Measurements from ENCODE around the gene NPSR1.
A peak's percentile ranks its signal among the peaks of the same experiment; 100 is the strongest.

Gene NPSR1

DNA sequence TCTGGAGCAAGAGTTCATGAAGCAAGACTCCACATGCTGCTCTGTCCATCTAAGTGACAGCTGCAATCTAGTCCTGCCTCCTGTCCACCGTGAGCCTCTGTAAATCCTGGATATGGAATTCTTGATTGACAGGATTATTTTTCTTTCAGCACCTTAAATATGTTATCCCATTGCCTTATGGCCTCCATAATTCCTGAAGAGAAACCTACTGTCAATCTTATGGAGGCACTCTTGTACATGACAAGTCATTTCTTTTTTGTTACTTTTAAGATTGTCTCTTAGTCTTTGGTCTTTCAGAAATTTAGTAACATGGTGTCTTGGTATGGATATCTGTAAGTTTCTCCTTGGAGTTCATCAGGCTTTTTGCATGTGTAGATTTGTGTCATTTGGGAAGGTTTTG, 82.8 kb downstream of the NPSR1 start:
- no peak for DNase-seq (ENCODE audit: low spot score)
- POLR2A ChIA-PET (ENCODE audit: low non-redundant PET): interaction anchor here (0.6 kb wide), 1 partner anchor 1459 kb away, joined by 3 read pairs; no protein-coding TSS in a partner anchor
- CTCF ChIA-PET: no interaction called here
- TF ChIP-seq, protein P1, sequence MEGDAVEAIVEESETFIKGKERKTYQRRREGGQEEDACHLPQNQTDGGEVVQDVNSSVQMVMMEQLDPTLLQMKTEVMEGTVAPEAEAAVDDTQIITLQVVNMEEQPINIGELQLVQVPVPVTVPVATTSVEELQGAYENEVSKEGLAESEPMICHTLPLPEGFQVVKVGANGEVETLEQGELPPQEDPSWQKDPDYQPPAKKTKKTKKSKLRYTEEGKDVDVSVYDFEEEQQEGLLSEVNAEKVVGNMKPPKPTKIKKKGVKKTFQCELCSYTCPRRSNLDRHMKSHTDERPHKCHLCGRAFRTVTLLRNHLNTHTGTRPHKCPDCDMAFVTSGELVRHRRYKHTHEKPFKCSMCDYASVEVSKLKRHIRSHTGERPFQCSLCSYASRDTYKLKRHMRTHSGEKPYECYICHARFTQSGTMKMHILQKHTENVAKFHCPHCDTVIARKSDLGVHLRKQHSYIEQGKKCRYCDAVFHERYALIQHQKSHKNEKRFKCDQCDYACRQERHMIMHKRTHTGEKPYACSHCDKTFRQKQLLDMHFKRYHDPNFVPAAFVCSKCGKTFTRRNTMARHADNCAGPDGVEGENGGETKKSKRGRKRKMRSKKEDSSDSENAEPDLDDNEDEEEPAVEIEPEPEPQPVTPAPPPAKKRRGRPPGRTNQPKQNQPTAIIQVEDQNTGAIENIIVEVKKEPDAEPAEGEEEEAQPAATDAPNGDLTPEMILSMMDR (conservative IDR thresholded peaks at IDR 0.05; ENCODE audit: low read depth): no peak
- H3K27ac ChIP-seq: no peak overlapping the region

DNA sequence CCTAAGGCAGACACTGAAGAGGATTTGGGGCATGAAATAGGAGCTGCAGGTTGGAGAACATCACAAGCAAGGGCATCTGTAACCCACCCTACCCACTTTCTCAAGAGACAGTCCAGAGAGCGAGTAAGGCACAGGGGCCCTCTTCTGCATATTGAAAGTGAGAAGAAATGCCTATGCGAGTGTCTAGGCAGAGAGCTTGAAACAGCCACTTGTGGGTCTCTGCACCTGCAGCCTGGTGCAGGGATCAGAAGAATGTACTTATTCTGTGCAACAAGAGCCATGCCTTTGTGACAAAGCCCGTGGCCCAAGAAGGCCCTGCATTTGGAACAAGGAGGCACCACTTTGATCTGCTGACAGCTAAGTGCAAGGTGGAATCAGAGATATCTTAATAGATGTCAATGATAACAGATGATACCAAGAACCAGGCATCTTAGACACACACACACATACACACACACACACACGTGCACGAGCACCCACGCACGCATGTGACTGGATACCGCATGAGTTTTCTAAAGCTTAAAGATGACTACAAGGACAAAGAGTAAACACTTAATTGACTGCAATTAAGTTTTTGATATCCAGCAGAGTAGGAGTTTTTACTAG, 89.3 kb downstream of the NPSR1 start:
- POLR2A ChIA-PET (ENCODE audit: low non-redundant PET): no interaction called here
- TF ChIP-seq, protein P1 (conservative IDR thresholded peaks at IDR 0.05; ENCODE audit: low read depth): no peak
- no peak for DNase-seq (ENCODE audit: low spot score)

DNA sequence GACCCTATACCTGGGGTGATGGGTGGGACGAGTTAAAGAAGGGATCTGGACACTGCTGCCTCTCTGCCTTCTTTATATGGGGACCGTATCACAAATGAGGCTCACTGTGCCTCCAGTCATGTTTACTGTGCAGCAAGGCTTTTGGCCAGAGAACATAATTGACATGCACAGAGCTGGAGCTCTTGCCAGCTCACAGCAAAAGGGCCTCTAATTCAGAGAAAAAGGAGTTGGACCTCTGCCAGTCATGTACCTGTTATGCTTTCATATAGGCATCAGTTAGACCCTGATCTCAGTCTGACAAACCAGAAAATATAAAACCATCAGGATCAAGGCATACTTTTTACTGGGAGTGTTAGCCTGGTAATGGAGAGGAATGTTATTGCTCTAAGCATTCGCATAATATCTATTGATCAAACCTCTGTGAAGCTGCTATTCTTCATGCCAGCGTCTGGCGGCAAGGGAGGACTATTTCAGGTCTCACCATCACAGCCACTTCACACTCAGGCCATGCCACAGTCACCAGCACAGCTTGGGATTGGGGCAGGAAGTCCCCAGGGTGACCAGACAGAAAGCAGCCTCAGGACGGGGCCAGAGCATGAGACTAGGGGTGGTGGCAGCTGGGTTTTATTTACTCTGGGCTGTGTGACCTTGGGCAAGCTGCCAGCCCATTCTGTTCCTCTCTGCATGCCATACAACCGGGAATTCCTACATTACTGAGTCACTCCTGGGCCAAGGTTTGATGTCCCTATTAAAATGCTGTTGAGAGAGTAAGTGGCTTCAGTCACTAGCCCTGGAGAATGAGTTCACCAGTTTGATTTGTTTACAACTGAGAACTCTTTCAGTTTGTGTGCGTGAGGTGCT, 90.1 kb downstream of the NPSR1 start:
- POLR2A ChIA-PET (ENCODE audit: low non-redundant PET): no interaction called here
- H3K27ac ChIP-seq: no peak overlapping the region
- peak; percentile 44 for DNase-seq (ENCODE audit: low spot score)
- CTCF ChIA-PET: interaction anchor here (1.7 kb wide), 1 partner anchor 13 kb away, joined by 5 read pairs; no protein-coding TSS in a partner anchor
- TF ChIP-seq, protein P1 (conservative IDR thresholded peaks at IDR 0.05; ENCODE audit: low read depth): no peak

More for the DNA sequence above, 89.3 kb downstream of the NPSR1 start:
- H3K27ac ChIP-seq: no peak overlapping the region
- CTCF ChIA-PET: interaction anchor here (1.7 kb wide), 1 partner anchor 14 kb away, joined by 5 read pairs; no protein-coding TSS in a partner anchor

DNA sequence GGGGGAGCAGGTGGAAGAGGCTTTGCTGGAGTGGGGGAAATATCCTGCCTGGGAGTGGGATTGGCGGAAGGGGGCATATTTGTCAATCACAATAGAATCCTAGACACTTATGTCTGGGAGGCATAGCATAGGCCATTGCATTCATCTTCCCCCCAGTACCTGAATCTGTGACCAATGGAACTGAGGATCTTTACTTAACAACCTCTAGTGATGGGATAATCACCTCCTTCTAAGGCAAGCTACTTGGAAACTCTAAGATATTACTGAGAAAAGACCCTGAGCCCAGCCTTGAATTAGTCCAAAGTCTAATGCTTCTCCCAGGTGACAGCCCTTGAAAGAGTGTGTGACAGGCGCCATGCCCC, 90.7 kb downstream of the NPSR1 start:
- CTCF ChIA-PET: interaction anchor here (1.7 kb wide), 1 partner anchor 12 kb away, joined by 5 read pairs; no protein-coding TSS in a partner anchor
- H3K27ac ChIP-seq: no peak overlapping the region
- TF ChIP-seq, protein P1 (conservative IDR thresholded peaks at IDR 0.05; ENCODE audit: low read depth): no peak
- POLR2A ChIA-PET (ENCODE audit: low non-redundant PET): no interaction called here
- DNase-seq (ENCODE audit: low spot score): no peak

DNA sequence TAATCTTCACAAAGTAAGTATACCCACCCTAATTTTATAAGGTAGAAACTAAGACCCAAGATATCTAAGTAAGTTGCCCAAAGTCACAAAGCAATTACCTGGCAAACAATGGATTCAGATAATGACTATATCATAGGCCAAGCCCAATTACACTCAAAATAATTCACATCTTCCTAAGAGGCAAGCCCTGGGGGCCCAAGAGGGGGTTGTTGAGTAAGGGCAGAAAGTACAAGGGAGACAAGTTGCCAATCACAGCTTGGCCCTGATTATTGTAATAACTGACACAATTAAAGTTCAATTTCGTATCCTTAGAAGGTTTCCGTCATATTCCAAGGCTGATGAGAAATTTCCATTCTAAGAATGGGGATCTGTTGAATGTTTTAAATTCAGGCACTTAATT, 91.4 kb downstream of the NPSR1 start:
- no peak for DNase-seq (ENCODE audit: low spot score)
- H3K27ac ChIP-seq: no peak overlapping the region
- TF ChIP-seq, protein P1 (conservative IDR thresholded peaks at IDR 0.05; ENCODE audit: low read depth): no peak
- CTCF ChIA-PET: no interaction called here
- POLR2A ChIA-PET (ENCODE audit: low non-redundant PET): no interaction called here

DNA sequence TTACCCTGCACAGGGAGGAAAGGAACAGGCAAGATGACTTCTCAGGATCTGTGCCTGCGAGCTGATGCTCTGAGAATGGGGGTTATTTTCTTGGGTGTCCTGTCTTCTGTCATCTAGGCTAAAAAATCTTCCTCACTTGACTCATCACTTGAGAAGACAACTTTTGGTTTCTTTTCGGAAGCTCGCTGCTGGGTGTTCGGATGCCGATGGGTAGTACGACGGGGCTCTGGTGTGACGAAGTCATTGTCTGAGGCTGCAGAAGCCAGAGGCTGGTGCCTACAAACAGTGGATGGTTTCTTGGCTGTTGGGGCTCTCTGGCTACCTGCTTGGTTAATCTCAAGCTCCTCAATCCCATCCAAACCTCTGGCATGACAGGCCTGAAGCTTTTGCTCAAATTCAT, 92.2 kb downstream of the NPSR1 start:
- ChIA-PET POLR2A (ENCODE audit: low non-redundant PET) (no interaction called here), CTCF (no interaction called here)
- TF ChIP-seq, protein P1 (conservative IDR thresholded peaks at IDR 0.05; ENCODE audit: low read depth): no peak
- no peak overlapping the region for H3K27ac ChIP-seq
- no peak for DNase-seq (ENCODE audit: low spot score)
